ENCODE data around the gene ADCY2. TPM values are rescaled to one million over a fixed set of nuclear protein-coding genes. Genes with fewer than 3 reads are reported as not detected.

The ADCY2 gene
- total and polyA plus RNA-seq, 2 experiments from 2014 or later: 23.8 to 74.9 TPM

DNA sequence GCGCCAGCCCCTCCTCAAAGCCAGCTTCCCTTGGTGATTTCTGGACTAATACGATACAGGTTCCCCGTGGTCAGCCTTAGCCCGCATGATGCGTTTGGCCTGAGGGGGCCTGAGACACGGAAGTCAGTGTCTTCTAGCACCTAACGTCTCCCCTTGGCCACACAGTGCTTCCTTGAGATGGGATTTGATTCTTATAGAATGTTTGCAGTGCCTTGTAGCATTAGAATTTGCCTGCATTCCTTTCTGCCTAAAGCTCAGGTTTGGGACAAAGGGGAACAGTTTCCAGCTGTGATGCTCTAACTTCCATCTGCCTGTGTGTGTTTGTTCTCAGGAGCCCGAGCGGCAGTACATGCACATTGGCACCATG is 420.6 kb downstream of the ADCY2 start:
- Histone ChIP-seq H3K4me2 (no peak overlapping the region), H3K9me2 (ENCODE audit: insufficient read depth) (no peaks in the 10 kb centered on the region), H3K27me3 (ENCODE audit: insufficient read depth) (no peaks in the 10 kb centered on the region), H2AFZ (no peak overlapping the region), H3K4me1 (ENCODE audit: insufficient read depth) (peaks cover 16% of the 10 kb centered on the region), H3K27ac (ENCODE audit: low read depth) (peak overlapping the region; percentile 34; the same call in 1 of the 2 replicates), H3F3A (replicated peaks; ENCODE audit: low read depth) (no peaks in the 10 kb centered on the region), H3K36me3 (ENCODE audit: insufficient read depth) (peaks cover 20% of the 10 kb centered on the region; the same call in 1 of the 2 replicates), H3K79me2 (replicated peaks; ENCODE audit: insufficient read depth) (no peaks in the 10 kb centered on the region), H4K20me1 (replicated peaks; ENCODE audit: insufficient read depth) (no peaks in the 10 kb centered on the region), H3K4me3 (no peak overlapping the region)
- Mint-ChIP-seq H3K36me3 (ENCODE audit: low read depth) (peaks cover 19% of the 10 kb centered on the region), H3K4me1 (peaks cover 25% of the 10 kb centered on the region), H3K27me3 (ENCODE audit: insufficient read depth, low read depth, poor library complexity) (no peaks in the 10 kb centered on the region), H3K27ac (peak overlapping the region; percentile 66; the same call in 1 of the 2 replicates), H3K4me3 (no peak overlapping the region), H3K9me3 (no peaks in the 10 kb centered on the region; the same call in 2 of the 3 replicates)
- DNase-seq (ENCODE audit: low spot score) (no peak), ATAC-seq (peak; percentile 52)
- no peak for TF ChIP-seq EZH2phosphoT487 (IDR thresholded peaks at IDR 0.05; ENCODE audit: unreplicated experiment)
- 0 out of 2 replicates have a peak, but pooled peaks have one; percentile 14 for TF ChIP-seq POLR2AphosphoS5 (IDR thresholded peaks at IDR 0.05; ENCODE audit: low read depth)

DNA sequence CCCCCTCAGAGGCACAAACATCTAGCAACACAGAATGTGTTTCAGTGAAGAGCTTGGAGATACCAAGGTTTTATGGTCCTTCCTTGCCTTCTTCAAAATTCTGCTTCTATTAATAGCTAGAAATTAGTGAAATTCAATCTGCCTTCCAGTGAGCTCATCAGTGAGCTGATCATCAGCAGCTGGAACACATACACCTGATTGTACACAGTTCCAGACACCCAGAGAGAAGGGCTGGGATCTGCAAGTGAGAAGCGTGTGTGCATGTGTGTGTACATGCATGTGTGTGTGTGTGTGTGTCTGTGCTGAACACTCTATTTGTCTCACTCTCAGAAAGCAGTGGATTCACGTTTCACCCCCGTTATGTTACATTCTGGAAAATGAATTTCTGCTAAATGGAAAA is 426.5 kb downstream of the ADCY2 start:
- H3K4me3 Mint-ChIP-seq: no peak overlapping the region
- 0 out of 2 replicates have a peak, but pooled peaks cover 6% of the 10 kb centered on the region for H3F3A ChIP-seq (replicated peaks; ENCODE audit: low read depth)
- no peaks in the 10 kb centered on the region for H3K27me3 Mint-ChIP-seq (ENCODE audit: insufficient read depth, low read depth, poor library complexity)
- no peak for DNase-seq (ENCODE audit: low spot score)
- H3K9me2 ChIP-seq (ENCODE audit: insufficient read depth): no peaks in the 10 kb centered on the region
- no peaks in the 10 kb centered on the region for H3K79me2 ChIP-seq (replicated peaks; ENCODE audit: insufficient read depth)
- H3K4me3 ChIP-seq: no peak overlapping the region
- H3K4me1 ChIP-seq (ENCODE audit: insufficient read depth): no peaks in the 10 kb centered on the region
- no peak overlapping the region for H3K27ac Mint-ChIP-seq
- H3K27ac ChIP-seq (ENCODE audit: low read depth): no peak overlapping the region
- no peak overlapping the region for H3K4me2 ChIP-seq
- no peaks in the 10 kb centered on the region for H3K4me1 Mint-ChIP-seq
- H4K20me1 ChIP-seq (replicated peaks; ENCODE audit: insufficient read depth): no peaks in the 10 kb centered on the region
- H3K36me3 Mint-ChIP-seq (ENCODE audit: low read depth): peaks cover 37% of the 10 kb centered on the region
- no peaks in the 10 kb centered on the region for H3K27me3 ChIP-seq (ENCODE audit: insufficient read depth)
- H3K36me3 ChIP-seq (ENCODE audit: insufficient read depth): peaks cover 14% of the 10 kb centered on the region
- no peaks in the 10 kb centered on the region for H3K9me3 Mint-ChIP-seq
- ATAC-seq: no peak
- H2AFZ ChIP-seq: no peak overlapping the region
- no peak for TF ChIP-seq JUNB (IDR thresholded peaks at IDR 0.05; ENCODE audit: unreplicated experiment)
- no peak for TF ChIP-seq NANOG (IDR thresholded peaks at IDR 0.05; ENCODE audit: borderline replicate concordance)
- no peak for TF ChIP-seq ZNF114 (CRISPR knock-in tag; IDR thresholded peaks at IDR 0.05)
- no peak for TF ChIP-seq STAT1 (IDR thresholded peaks at IDR 0.05; ENCODE audit: unreplicated experiment)
- no peak for TF ChIP-seq POLR2AphosphoS5 (IDR thresholded peaks at IDR 0.05; ENCODE audit: low read depth)
- no peak for TF ChIP-seq ZNF331 (CRISPR knock-in tag; IDR thresholded peaks at IDR 0.05; ENCODE audit: low read depth)
- TF ChIP-seq, protein P1, sequence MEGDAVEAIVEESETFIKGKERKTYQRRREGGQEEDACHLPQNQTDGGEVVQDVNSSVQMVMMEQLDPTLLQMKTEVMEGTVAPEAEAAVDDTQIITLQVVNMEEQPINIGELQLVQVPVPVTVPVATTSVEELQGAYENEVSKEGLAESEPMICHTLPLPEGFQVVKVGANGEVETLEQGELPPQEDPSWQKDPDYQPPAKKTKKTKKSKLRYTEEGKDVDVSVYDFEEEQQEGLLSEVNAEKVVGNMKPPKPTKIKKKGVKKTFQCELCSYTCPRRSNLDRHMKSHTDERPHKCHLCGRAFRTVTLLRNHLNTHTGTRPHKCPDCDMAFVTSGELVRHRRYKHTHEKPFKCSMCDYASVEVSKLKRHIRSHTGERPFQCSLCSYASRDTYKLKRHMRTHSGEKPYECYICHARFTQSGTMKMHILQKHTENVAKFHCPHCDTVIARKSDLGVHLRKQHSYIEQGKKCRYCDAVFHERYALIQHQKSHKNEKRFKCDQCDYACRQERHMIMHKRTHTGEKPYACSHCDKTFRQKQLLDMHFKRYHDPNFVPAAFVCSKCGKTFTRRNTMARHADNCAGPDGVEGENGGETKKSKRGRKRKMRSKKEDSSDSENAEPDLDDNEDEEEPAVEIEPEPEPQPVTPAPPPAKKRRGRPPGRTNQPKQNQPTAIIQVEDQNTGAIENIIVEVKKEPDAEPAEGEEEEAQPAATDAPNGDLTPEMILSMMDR (conservative IDR thresholded peaks at IDR 0.05; ENCODE audit: low read depth in 2 of 2): no peak
- TF ChIP-seq, protein P2, sequence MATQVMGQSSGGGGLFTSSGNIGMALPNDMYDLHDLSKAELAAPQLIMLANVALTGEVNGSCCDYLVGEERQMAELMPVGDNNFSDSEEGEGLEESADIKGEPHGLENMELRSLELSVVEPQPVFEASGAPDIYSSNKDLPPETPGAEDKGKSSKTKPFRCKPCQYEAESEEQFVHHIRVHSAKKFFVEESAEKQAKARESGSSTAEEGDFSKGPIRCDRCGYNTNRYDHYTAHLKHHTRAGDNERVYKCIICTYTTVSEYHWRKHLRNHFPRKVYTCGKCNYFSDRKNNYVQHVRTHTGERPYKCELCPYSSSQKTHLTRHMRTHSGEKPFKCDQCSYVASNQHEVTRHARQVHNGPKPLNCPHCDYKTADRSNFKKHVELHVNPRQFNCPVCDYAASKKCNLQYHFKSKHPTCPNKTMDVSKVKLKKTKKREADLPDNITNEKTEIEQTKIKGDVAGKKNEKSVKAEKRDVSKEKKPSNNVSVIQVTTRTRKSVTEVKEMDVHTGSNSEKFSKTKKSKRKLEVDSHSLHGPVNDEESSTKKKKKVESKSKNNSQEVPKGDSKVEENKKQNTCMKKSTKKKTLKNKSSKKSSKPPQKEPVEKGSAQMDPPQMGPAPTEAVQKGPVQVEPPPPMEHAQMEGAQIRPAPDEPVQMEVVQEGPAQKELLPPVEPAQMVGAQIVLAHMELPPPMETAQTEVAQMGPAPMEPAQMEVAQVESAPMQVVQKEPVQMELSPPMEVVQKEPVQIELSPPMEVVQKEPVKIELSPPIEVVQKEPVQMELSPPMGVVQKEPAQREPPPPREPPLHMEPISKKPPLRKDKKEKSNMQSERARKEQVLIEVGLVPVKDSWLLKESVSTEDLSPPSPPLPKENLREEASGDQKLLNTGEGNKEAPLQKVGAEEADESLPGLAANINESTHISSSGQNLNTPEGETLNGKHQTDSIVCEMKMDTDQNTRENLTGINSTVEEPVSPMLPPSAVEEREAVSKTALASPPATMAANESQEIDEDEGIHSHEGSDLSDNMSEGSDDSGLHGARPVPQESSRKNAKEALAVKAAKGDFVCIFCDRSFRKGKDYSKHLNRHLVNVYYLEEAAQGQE (IDR thresholded peaks at IDR 0.05; ENCODE audit: unreplicated experiment): no peak
- no peak for TF ChIP-seq EZH2phosphoT487 (IDR thresholded peaks at IDR 0.05; ENCODE audit: unreplicated experiment)
- TF ChIP-seq, protein P3, sequence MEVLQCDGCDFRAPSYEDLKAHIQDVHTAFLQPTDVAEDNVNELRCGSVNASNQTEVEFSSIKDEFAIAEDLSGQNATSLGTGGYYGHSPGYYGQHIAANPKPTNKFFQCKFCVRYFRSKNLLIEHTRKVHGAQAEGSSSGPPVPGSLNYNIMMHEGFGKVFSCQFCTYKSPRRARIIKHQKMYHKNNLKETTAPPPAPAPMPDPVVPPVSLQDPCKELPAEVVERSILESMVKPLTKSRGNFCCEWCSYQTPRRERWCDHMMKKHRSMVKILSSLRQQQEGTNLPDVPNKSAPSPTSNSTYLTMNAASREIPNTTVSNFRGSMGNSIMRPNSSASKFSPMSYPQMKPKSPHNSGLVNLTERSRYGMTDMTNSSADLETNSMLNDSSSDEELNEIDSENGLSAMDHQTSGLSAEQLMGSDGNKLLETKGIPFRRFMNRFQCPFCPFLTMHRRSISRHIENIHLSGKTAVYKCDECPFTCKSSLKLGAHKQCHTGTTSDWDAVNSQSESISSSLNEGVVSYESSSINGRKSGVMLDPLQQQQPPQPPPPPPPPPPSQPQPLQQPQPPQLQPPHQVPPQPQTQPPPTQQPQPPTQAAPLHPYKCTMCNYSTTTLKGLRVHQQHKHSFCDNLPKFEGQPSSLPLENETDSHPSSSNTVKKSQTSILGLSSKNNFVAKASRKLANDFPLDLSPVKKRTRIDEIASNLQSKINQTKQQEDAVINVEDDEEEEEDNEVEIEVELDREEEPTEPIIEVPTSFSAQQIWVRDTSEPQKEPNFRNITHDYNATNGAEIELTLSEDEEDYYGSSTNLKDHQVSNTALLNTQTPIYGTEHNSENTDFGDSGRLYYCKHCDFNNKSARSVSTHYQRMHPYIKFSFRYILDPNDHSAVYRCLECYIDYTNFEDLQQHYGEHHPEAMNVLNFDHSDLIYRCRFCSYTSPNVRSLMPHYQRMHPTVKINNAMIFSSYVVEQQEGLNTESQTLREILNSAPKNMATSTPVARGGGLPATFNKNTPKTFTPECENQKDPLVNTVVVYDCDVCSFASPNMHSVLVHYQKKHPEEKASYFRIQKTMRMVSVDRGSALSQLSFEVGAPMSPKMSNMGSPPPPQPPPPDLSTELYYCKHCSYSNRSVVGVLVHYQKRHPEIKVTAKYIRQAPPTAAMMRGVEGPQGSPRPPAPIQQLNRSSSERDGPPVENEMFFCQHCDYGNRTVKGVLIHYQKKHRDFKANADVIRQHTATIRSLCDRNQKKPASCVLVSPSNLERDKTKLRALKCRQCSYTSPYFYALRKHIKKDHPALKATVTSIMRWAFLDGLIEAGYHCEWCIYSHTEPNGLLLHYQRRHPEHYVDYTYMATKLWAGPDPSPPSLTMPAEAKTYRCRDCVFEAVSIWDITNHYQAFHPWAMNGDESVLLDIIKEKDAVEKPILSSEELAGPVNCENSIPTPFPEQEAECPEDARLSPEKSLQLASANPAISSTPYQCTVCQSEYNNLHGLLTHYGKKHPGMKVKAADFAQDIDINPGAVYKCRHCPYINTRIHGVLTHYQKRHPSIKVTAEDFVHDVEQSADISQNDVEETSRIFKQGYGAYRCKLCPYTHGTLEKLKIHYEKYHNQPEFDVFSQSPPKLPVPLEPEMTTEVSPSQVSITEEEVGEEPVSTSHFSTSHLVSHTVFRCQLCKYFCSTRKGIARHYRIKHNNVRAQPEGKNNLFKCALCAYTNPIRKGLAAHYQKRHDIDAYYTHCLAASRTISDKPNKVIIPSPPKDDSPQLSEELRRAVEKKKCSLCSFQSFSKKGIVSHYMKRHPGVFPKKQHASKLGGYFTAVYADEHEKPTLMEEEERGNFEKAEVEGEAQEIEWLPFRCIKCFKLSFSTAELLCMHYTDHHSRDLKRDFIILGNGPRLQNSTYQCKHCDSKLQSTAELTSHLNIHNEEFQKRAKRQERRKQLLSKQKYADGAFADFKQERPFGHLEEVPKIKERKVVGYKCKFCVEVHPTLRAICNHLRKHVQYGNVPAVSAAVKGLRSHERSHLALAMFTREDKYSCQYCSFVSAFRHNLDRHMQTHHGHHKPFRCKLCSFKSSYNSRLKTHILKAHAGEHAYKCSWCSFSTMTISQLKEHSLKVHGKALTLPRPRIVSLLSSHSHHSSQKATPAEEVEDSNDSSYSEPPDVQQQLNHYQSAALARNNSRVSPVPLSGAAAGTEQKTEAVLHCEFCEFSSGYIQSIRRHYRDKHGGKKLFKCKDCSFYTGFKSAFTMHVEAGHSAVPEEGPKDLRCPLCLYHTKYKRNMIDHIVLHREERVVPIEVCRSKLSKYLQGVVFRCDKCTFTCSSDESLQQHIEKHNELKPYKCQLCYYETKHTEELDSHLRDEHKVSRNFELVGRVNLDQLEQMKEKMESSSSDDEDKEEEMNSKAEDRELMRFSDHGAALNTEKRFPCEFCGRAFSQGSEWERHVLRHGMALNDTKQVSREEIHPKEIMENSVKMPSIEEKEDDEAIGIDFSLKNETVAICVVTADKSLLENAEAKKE (CRISPR knock-in tag; IDR thresholded peaks at IDR 0.05): no peak

All from GM23338 (cell line).